ENCODE data around the gene SFMBT2.

GRCh38 chr10:7417807-7418206 lies 7.0 kb upstream of the SFMBT2 start:
- TF ChIP-seq POLR2A (IDR thresholded peaks at IDR 0.05) (no peak), POLR2AphosphoS5 (IDR thresholded peaks at IDR 0.05) (no peak)
